A673 (cell line): ENCODE results near the gene TBC1D2. TPM values are rescaled to one million over a fixed set of nuclear protein-coding genes. Genes with fewer than 3 reads are reported as not detected.
A peak's percentile ranks its signal among the peaks of the same experiment; 100 is the strongest.

Source experiments
- BruUV-seq: library from RNA; stranded (reverse); fragments of 400-500 nt; replicated peaks from 2 replicates; lab custom pipeline; 2021; lab: Mats Ljungman, UMichigan
- CTCF ChIA-PET: fragments of 300-600 bp; sonication (Branson Sonifier 250); formaldehyde crosslinking; loops from one replicate; lab custom pipeline; 2022; ENCODE audit warnings: antibody characterized with exemption; lab: Charles Lee
- POLR2A ChIA-PET: fragments of 300-600 bp; sonication (Branson Sonifier 250); formaldehyde crosslinking; loops from one replicate; lab custom pipeline; 2022; ENCODE audit warnings: antibody characterized with exemption; ENCODE audit not compliant: low non-redundant PET; lab: Charles Lee
- DNase-seq: peaks from one replicate; pipeline ENCODE4 v3.0.0-alpha.2; 2015; ENCODE audit warnings: low spot score
- H3K27ac ChIP-seq: fragments of 200-600 bp; sonication (generic); 2 replicates; pipeline ENCODE4 v1.5.1; 2016; ENCODE audit warnings: mixed run types, low read depth, mild to moderate bottlenecking, mixed read lengths, antibody characterized with exemption, low read length; ENCODE audit not compliant: poor library complexity, severe bottlenecking
- H3K27me3 ChIP-seq: fragments of 200-600 bp; sonication (generic); replicated peaks from 2 replicates; pipeline ENCODE4 v1.6.1; 2017; ENCODE audit warnings: mixed run types, low read depth, mild to moderate bottlenecking, mixed read lengths, antibody characterized with exemption, low read length; ENCODE audit not compliant: insufficient read depth, poor library complexity
- H3K36me3 ChIP-seq: fragments of 200-600 bp; sonication (generic); 2 replicates; pipeline ENCODE4 v1.6.1; 2016; ENCODE audit warnings: mixed run types, mild to moderate bottlenecking, mixed read lengths, antibody characterized with exemption, low read length; ENCODE audit not compliant: insufficient read depth, poor library complexity, severe bottlenecking
- H3K4me1 ChIP-seq: fragments of 200-600 bp; sonication (generic); 2 replicates; pipeline ENCODE4 v1.6.1; 2017; ENCODE audit warnings: mixed run types, mild to moderate bottlenecking, mixed read lengths, antibody characterized with exemption, low read length; ENCODE audit not compliant: insufficient read depth, poor library complexity, severe bottlenecking
- H3K4me3 ChIP-seq: fragments of 200-600 bp; sonication (generic); 2 replicates; pipeline ENCODE4 v1.5.1; 2016; ENCODE audit warnings: low read depth, mixed run types, mild to moderate bottlenecking, mixed read lengths, low read length; ENCODE audit not compliant: poor library complexity, severe bottlenecking
- H3K9me3 ChIP-seq: fragments of 200-600 bp; sonication (generic); 2 replicates; pipeline ENCODE4 v1.6.1; 2016; ENCODE audit warnings: mixed run types, low read depth, mild to moderate bottlenecking, mixed read lengths, antibody characterized with exemption, low read length; ENCODE audit not compliant: poor library complexity, severe bottlenecking
- EZH2 ChIP-seq: fragments of 200-600 bp; sonication (generic); IDR thresholded peaks from 2 replicates; pipeline ENCODE4 v1.6.1; 2017; ENCODE audit warnings: borderline replicate concordance, low read depth, mild to moderate bottlenecking, mixed read lengths, antibody characterized with exemption, low read length; ENCODE audit not compliant: poor library complexity, severe bottlenecking
- intact Hi-C: fragments of 100-400 bp; cut with micrococcal nuclease; formaldehyde crosslinking; loops from one replicate; pipeline ENCODE4 v1.10.0; 2022; ENCODE audit not compliant: unreplicated experiment
- total RNA-seq: library from RNA; stranded (reverse); gene quantifications from 2 replicates; pipeline ENCODE4 v1.2.3, GENCODE V29; 2021
- TF ChIP-seq, protein P1 (sequence below): fragments of 300-800, 200-600 bp; sonication (generic); conservative IDR thresholded peaks from 2 replicates; pipeline ENCODE4 v1.5.1; 2017; ENCODE audit warnings: low read depth, mild to moderate bottlenecking, antibody characterized with exemption, low read length, moderate library complexity, mixed read lengths

Gene TBC1D2
- total RNA-seq, 1 experiment from 2014 or later, result 3.2 TPM

DNA sequence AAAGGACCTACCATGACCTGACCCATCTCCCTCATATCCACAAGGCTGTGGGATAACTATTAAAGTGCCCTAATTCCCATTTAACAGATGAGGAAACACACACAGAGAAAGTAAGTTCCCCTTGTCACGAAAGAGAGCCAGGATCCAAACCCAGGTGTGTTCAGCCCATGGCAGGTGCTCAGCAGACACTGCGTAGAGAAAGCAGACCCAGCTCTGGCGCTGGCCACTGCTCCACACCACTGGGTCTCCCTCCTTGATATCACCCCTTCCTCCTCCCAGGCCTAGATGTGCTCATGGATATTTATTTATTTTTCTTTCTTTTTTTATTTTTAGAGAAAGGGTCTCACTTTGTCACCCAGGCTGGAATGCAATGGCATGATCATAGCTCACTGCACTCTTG lies 39.1 kb downstream of the TBC1D2 start:
- Histone ChIP-seq H3K4me1 (no peaks in the 10 kb centered on the region), H3K27ac (no peak overlapping the region), H3K4me3 (no peak overlapping the region), H3K27me3 (no peaks in the 10 kb centered on the region), H3K9me3 (no peaks in the 10 kb centered on the region), H3K36me3 (no peaks in the 10 kb centered on the region)
- BruUV-seq, result no TSS peak
- ChIA-PET POLR2A (no interaction called here), CTCF (no interaction called here)
- TF ChIP-seq EZH2, result no peak
- TF ChIP-seq, protein P1, sequence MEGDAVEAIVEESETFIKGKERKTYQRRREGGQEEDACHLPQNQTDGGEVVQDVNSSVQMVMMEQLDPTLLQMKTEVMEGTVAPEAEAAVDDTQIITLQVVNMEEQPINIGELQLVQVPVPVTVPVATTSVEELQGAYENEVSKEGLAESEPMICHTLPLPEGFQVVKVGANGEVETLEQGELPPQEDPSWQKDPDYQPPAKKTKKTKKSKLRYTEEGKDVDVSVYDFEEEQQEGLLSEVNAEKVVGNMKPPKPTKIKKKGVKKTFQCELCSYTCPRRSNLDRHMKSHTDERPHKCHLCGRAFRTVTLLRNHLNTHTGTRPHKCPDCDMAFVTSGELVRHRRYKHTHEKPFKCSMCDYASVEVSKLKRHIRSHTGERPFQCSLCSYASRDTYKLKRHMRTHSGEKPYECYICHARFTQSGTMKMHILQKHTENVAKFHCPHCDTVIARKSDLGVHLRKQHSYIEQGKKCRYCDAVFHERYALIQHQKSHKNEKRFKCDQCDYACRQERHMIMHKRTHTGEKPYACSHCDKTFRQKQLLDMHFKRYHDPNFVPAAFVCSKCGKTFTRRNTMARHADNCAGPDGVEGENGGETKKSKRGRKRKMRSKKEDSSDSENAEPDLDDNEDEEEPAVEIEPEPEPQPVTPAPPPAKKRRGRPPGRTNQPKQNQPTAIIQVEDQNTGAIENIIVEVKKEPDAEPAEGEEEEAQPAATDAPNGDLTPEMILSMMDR, result no peak
- DNase-seq, result no peak
- intact Hi-C loops, result no loop called here

DNA sequence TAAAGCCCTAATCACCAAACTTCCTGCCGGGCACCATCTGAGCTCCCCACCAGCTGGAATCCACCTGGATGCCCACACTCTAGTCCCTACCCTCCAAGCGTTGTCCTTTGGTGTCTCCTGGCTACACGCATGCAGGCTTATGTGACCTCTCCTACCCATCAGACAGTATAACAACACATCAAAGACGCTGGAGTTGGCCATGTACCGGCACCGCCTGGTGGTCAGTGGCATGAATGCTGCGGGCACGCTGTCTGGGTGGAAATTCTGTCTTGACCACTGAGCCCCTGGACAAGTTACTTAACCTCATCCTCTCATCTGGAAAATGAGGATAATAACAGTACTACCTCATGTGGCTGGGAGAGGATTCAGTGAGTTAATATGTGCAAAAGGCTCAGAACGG lies 39.6 kb downstream of the TBC1D2 start:
- ChIA-PET POLR2A (no interaction called here), CTCF (no interaction called here)
- no peaks in the 10 kb centered on the region for H3K4me1 ChIP-seq
- BruUV-seq, result no TSS peak
- H3K36me3 ChIP-seq, result no peaks in the 10 kb centered on the region
- DNase-seq, result no peak
- H3K27ac ChIP-seq, result no peak overlapping the region
- no peaks in the 10 kb centered on the region for H3K27me3 ChIP-seq
- TF ChIP-seq EZH2, result no peak
- TF ChIP-seq, protein P1, result peak; percentile 31; the same call in 1 of the 2 replicates
- intact Hi-C loops, result no loop called here
- H3K9me3 ChIP-seq, result no peaks in the 10 kb centered on the region
- H3K4me3 ChIP-seq, result no peak overlapping the region

DNA sequence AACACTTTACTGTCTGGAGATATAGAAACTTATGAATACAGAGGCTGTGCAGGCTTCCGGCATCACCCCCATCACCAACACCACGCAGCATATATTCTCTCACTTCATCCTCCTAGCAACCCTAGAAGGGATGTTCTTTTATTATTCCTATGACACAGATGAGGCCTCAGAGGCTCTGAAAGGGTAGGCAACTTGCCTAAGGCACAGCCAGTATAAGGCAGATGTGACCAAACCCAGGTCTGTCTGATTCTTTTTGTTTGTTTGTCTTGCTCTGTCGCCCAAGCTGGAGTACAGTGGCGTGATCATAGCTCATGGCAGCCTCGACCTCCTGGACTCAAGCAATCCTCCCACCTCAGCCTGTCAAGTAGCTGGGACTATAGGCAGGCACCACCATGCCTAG lies 40.2 kb downstream of the TBC1D2 start:
- Histone ChIP-seq H3K36me3 (no peaks in the 10 kb centered on the region), H3K9me3 (no peaks in the 10 kb centered on the region), H3K4me1 (no peaks in the 10 kb centered on the region), H3K4me3 (no peak overlapping the region), H3K27ac (no peak overlapping the region), H3K27me3 (no peaks in the 10 kb centered on the region)
- no peak for DNase-seq
- BruUV-seq, result no TSS peak
- TF ChIP-seq, protein P1, result no peak
- TF ChIP-seq EZH2, result no peak
- CTCF ChIA-PET, result no interaction called here
- intact Hi-C loops, result no loop called here
- POLR2A ChIA-PET, result no interaction called here
